Activated naive CD8-positive, alpha-beta T cell treated with anti-CD3 and anti-CD28 coated beads, Interleukin-2, amount 10 ng/mL, durations not matched to agents 7 days and 5 days (primary cell): ENCODE data around the gene HACD1. TPM values are rescaled to one million over a fixed set of nuclear protein-coding genes. Genes with fewer than 3 reads are reported as not detected.
"Not testable (repeated sequence)": the region's sequence is repeated elsewhere in the genome, so short reads cannot be mapped to it uniquely, and the experiment has no call there.

Source experiments
- ATAC-seq: fragments of 150-1000 bp; cut with Tn5 transposase; one replicate; pipeline ENCODE4 v1.10.0; 2021; ENCODE audit warnings: low read depth, moderate library complexity
- POLR2A ChIA-PET: fragments of 350-600 bp; sonication (Branson Sonifier 250); formaldehyde crosslinking; loops from one replicate; lab custom pipeline; 2021; ENCODE audit warnings: antibody characterized with exemption; lab: Charles Lee
- DNase-seq: peaks from one replicate; pipeline ENCODE4 v3.0.0; 2021
- H3K27ac Mint-ChIP-seq: one replicate; pipeline ENCODE4 v1.8.0; 2022; ENCODE audit warnings: mild to moderate bottlenecking, mixed read lengths
- H3K27me3 Mint-ChIP-seq: one replicate; pipeline ENCODE4 v1.8.0; 2022; ENCODE audit warnings: mild to moderate bottlenecking, moderate library complexity, mixed read lengths
- H3K36me3 Mint-ChIP-seq: one replicate; pipeline ENCODE4 v1.8.0; 2021; ENCODE audit warnings: mild to moderate bottlenecking, mixed read lengths
- H3K4me1 Mint-ChIP-seq: one replicate; pipeline ENCODE4 v1.8.0; 2021; ENCODE audit warnings: mixed read lengths
- H3K4me3 Mint-ChIP-seq: one replicate; pipeline ENCODE4 v1.8.0; 2022; ENCODE audit warnings: mild to moderate bottlenecking, moderate library complexity, mixed read lengths
- H3K9me3 Mint-ChIP-seq: one replicate; pipeline ENCODE4 v1.8.0; 2021; ENCODE audit warnings: mixed read lengths
- total RNA-seq, 2 experiments: library from RNA; stranded (reverse); gene quantifications; one replicate each; pipeline ENCODE4 v1.2.3, GENCODE V29; 2021

The HACD1 gene
- total RNA-seq, 2 experiments from 2014 or later = 0.61 to 0.88 TPM

GRCh38 chr10:17632590-17632989 is 15.4 kb upstream of the HACD1 start:
- H3K36me3 Mint-ChIP-seq, ATAC-seq, H3K27ac Mint-ChIP-seq, H3K4me1 Mint-ChIP-seq, H3K27me3 Mint-ChIP-seq, H3K4me3 Mint-ChIP-seq, H3K9me3 Mint-ChIP-seq, DNase-seq, POLR2A ChIA-PET: not testable (repeated sequence)

GRCh38 chr10:17626656-17627055 is 9.5 kb upstream of the HACD1 start:
- H3K4me3 Mint-ChIP-seq = no peak overlapping the region
- no peaks in the 10 kb centered on the region for H3K4me1 Mint-ChIP-seq
- H3K9me3 Mint-ChIP-seq = no peaks in the 10 kb centered on the region
- no peak overlapping the region for H3K27ac Mint-ChIP-seq
- no peaks in the 10 kb centered on the region for H3K36me3 Mint-ChIP-seq
- POLR2A ChIA-PET = no interaction called here
- DNase-seq (no peak), ATAC-seq (no peak)
- peaks cover 12% of the 10 kb centered on the region for H3K27me3 Mint-ChIP-seq

GRCh38 chr10:17624996-17625395 is 7.8 kb upstream of the HACD1 start:
- no peaks in the 10 kb centered on the region for H3K4me1 Mint-ChIP-seq
- H3K4me3 Mint-ChIP-seq = no peak overlapping the region
- POLR2A ChIA-PET = no interaction called here
- H3K9me3 Mint-ChIP-seq = no peaks in the 10 kb centered on the region
- H3K36me3 Mint-ChIP-seq = no peaks in the 10 kb centered on the region
- ATAC-seq = no peak
- H3K27ac Mint-ChIP-seq = no peak overlapping the region
- DNase-seq = no peak
- peaks cover 13% of the 10 kb centered on the region for H3K27me3 Mint-ChIP-seq

- no peak overlapping the region for H3K27ac Mint-ChIP-seq
- no peak overlapping the region for H3K4me3 Mint-ChIP-seq
- H3K36me3 Mint-ChIP-seq = no peaks in the 10 kb centered on the region
- no peaks in the 10 kb centered on the region for H3K9me3 Mint-ChIP-seq
- peaks cover 5% of the 10 kb centered on the region for H3K4me1 Mint-ChIP-seq
- DNase-seq (no peak), ATAC-seq (no peak)
- H3K27me3 Mint-ChIP-seq = peaks cover 32% of the 10 kb centered on the region
- POLR2A ChIA-PET = no interaction called here
These were observed 4.9 kb upstream of the HACD1 start for GRCh38 chr10:17622061-17622460.

- POLR2A ChIA-PET = interaction anchor here (1.1 to 1.5 kb wide), 2 partner anchors 27 to 32 kb away, joined by 4 to 10 read pairs; partner anchors contain the start of gene STAM
- Mint-ChIP-seq H3K27me3 (peaks cover 24% of the 10 kb centered on the region), H3K4me1 (peaks cover 6% of the 10 kb centered on the region), H3K36me3 (no peaks in the 10 kb centered on the region), H3K4me3 (peak overlapping the region; percentile 28), H3K9me3 (no peaks in the 10 kb centered on the region), H3K27ac (no peak overlapping the region)
- no peak for DNase-seq
- ATAC-seq = peak; percentile 54
These were observed 657 bp downstream of the HACD1 start for GRCh38 chr10:17616403-17617030.

GRCh38 chr10:17609523-17610079 is 7.6 kb downstream of the HACD1 start:
- Mint-ChIP-seq H3K4me1 (peaks cover 8% of the 10 kb centered on the region), H3K27ac (no peak overlapping the region), H3K4me3 (no peak overlapping the region), H3K9me3 (no peaks in the 10 kb centered on the region), H3K27me3 (peaks cover 4% of the 10 kb centered on the region), H3K36me3 (no peaks in the 10 kb centered on the region)
- POLR2A ChIA-PET = interaction anchor here (0.6 kb wide), 1 partner anchor 498 kb away, joined by 6 read pairs; no protein-coding TSS in a partner anchor
- DNase-seq = no peak
- ATAC-seq = no peak

- Mint-ChIP-seq H3K9me3 (no peaks in the 10 kb centered on the region), H3K36me3 (no peaks in the 10 kb centered on the region), H3K4me3 (no peak overlapping the region), H3K27ac (no peak overlapping the region), H3K4me1 (peaks cover 6% of the 10 kb centered on the region), H3K27me3 (peaks cover 4% of the 10 kb centered on the region)
- ATAC-seq (peak; percentile 82), DNase-seq (no peak)
- POLR2A ChIA-PET = no interaction called here
These were observed 9.4 kb downstream of the HACD1 start for GRCh38 chr10:17607603-17608332.

GRCh38 chr10:17607060-17607459 is 10.1 kb downstream of the HACD1 start:
- no peak overlapping the region for H3K4me3 Mint-ChIP-seq
- POLR2A ChIA-PET = no interaction called here
- no peak overlapping the region for H3K27ac Mint-ChIP-seq
- ATAC-seq (no peak), DNase-seq (no peak)
- no peaks in the 10 kb centered on the region for H3K36me3 Mint-ChIP-seq
- no peaks in the 10 kb centered on the region for H3K9me3 Mint-ChIP-seq
- H3K4me1 Mint-ChIP-seq = peaks cover 6% of the 10 kb centered on the region
- H3K27me3 Mint-ChIP-seq = peaks cover 4% of the 10 kb centered on the region

GRCh38 chr10:17606547-17607040 is 10.6 kb downstream of the HACD1 start:
- H3K36me3 Mint-ChIP-seq = no peaks in the 10 kb centered on the region
- H3K4me1 Mint-ChIP-seq = peaks cover 6% of the 10 kb centered on the region
- H3K27ac Mint-ChIP-seq = no peak overlapping the region
- H3K9me3 Mint-ChIP-seq = no peaks in the 10 kb centered on the region
- no peak for ATAC-seq
- POLR2A ChIA-PET = no interaction called here
- H3K27me3 Mint-ChIP-seq = peaks cover 4% of the 10 kb centered on the region
- no peak for DNase-seq
- H3K4me3 Mint-ChIP-seq = no peak overlapping the region

GRCh38 chr10:17605936-17606335 is 11.2 kb downstream of the HACD1 start:
- no peaks in the 10 kb centered on the region for H3K36me3 Mint-ChIP-seq

GRCh38 chr10:17599089-17599488 is 18.1 kb downstream of the HACD1 start:
- H3K9me3 Mint-ChIP-seq = no peaks in the 10 kb centered on the region
- H3K4me1 Mint-ChIP-seq = no peaks in the 10 kb centered on the region
- POLR2A ChIA-PET = no interaction called here
- no peaks in the 10 kb centered on the region for H3K36me3 Mint-ChIP-seq
- H3K4me3 Mint-ChIP-seq = no peak overlapping the region
- ATAC-seq (no peak), DNase-seq (no peak)
- H3K27ac Mint-ChIP-seq = no peak overlapping the region
- no peaks in the 10 kb centered on the region for H3K27me3 Mint-ChIP-seq

More at GRCh38 chr10:17605936-17606335, 11.2 kb downstream of the HACD1 start:
- no peak overlapping the region for H3K27ac Mint-ChIP-seq
- DNase-seq (no peak), ATAC-seq (no peak)
- POLR2A ChIA-PET = no interaction called here
- peaks cover 6% of the 10 kb centered on the region for H3K4me1 Mint-ChIP-seq
- H3K4me3 Mint-ChIP-seq = no peak overlapping the region
- H3K9me3 Mint-ChIP-seq = no peaks in the 10 kb centered on the region
- H3K27me3 Mint-ChIP-seq = peaks cover 4% of the 10 kb centered on the region

- Mint-ChIP-seq H3K4me3 (no peak overlapping the region), H3K9me3 (no peaks in the 10 kb centered on the region), H3K4me1 (no peaks in the 10 kb centered on the region), H3K36me3 (no peaks in the 10 kb centered on the region), H3K27ac (no peak overlapping the region), H3K27me3 (no peaks in the 10 kb centered on the region)
- ATAC-seq (no peak), DNase-seq (no peak)
- POLR2A ChIA-PET = no interaction called here
These were observed 19.8 kb downstream of the HACD1 start for GRCh38 chr10:17597386-17597785.

- ATAC-seq = no peak
- POLR2A ChIA-PET = interaction anchor here (1.1 kb wide), 1 partner anchor 52 kb away, joined by 3 read pairs; no protein-coding TSS in a partner anchor
- Mint-ChIP-seq H3K36me3 (no peaks in the 10 kb centered on the region), H3K4me3 (no peak overlapping the region), H3K27ac (no peak overlapping the region), H3K4me1 (peaks cover 9% of the 10 kb centered on the region), H3K27me3 (no peaks in the 10 kb centered on the region), H3K9me3 (no peaks in the 10 kb centered on the region)
- no peak for DNase-seq
These were observed 26.1 kb downstream of the HACD1 start for GRCh38 chr10:17590969-17591645.
